H1 (cell line): ENCODE results near the gene SRRT. TPM values are rescaled to one million over a fixed set of nuclear protein-coding genes. Genes with fewer than 3 reads are reported as not detected.

ENCODE experiments used
- ASH2L ChIP-seq: fragments of 200-600, 300-600 bp; sonication (generic); IDR thresholded peaks from one replicate; pipeline ENCODE4 v1.7.1; 2017; ENCODE audit warnings: low read length
- BRCA1 ChIP-seq: IDR thresholded peaks from 2 replicates; pipeline ENCODE4 v1.6.1; 2012; ENCODE audit warnings: low read depth, low read length, improper control_type of control experiment
- CBX5 ChIP-seq: fragments of 300-800, 300-1000 bp; sonication (generic); IDR thresholded peaks from 2 replicates; pipeline ENCODE4 v1.7.1; 2016; ENCODE audit warnings: antibody characterized with exemption, low read length, low read depth
- CHD2 ChIP-seq: IDR thresholded peaks from 2 replicates; pipeline ENCODE4 v1.6.1; 2012; ENCODE audit warnings: low read length, improper control_type of control experiment
- KDM5A ChIP-seq: fragments of 200-600 bp; IDR thresholded peaks from 2 replicates; pipeline ENCODE4 v1.7.1; 2012; ENCODE audit warnings: mild to moderate bottlenecking, low read length, inconsistent platforms, mixed read lengths
- POLR2A ChIP-seq, 2 experiments: IDR thresholded peaks; 1 replicate in 1 of 2; 2 replicates in 1 of 2; pipeline ENCODE4 v1.6.1; 2011; ENCODE audit warnings: low read depth in 2 of 2, low read length in 2 of 2, mild to moderate bottlenecking in 2 of 2; ENCODE audit errors: control extremely low read depth in 1 of 2
- SUZ12 ChIP-seq: fragments of 200-600 bp; sonication (generic); IDR thresholded peaks from 2 replicates; pipeline ENCODE4 v1.6.1; 2012; ENCODE audit warnings: mild to moderate bottlenecking, inconsistent platforms, low read length, moderate library complexity, mixed read lengths
- TCF12 ChIP-seq: IDR thresholded peaks from 2 replicates; pipeline ENCODE4 v1.6.1; 2011; ENCODE audit warnings: low read depth, mild to moderate bottlenecking, low read length
- polyA plus RNA-seq, 7 experiments: library from polyadenylated mRNA; depleted of rRNA in 3 of 7; stranded (reverse) in 5 of 7; unstranded in 2 of 7; fragments of >200 nt in 5 of 7; fragments of 200-250 nt in 2 of 7; gene quantifications; 1 replicate in 5 of 7; 2 replicates in 1 of 7; 4 replicates in 1 of 7; pipeline versions ENCODE4 v1.2.1 to v1.2.3, GENCODE V29; 2011 to 2013; ENCODE audit warnings: missing spikeins in 2 of 7, mixed read lengths in 2 of 7
- total RNA-seq: library from RNA; stranded (reverse); fragmentation: NEBNext Ultra II Directional; extraction: Animal tissue kit (Norgen Biotek cat#: 25700); gene quantifications from 2 replicates; pipeline ENCODE4 v1.2.1, GENCODE V29; 2021

SRRT gene
- total and polyA plus RNA-seq, 2 of the 8 experiments (the other 6 are each of a cell fraction or from before 2014, with no cell fraction given): 66.7 to 237 TPM

- no peak for TF ChIP-seq CBX5
- no peak for TF ChIP-seq BRCA1
- TF ChIP-seq POLR2A (IDR thresholded peaks at IDR 0.05; ENCODE audit: control extremely low read depth in 1 of 2, low read depth in 2 of 2, low read length in 2 of 2): no peak
- no peak for TF ChIP-seq CHD2
- no peak for TF ChIP-seq KDM5A
- TF ChIP-seq ASH2L: no peak
- TF ChIP-seq TCF12: no peak
- TF ChIP-seq SUZ12: no peak
Observed at GRCh38 chr7:100901921-100902332, 27.0 kb downstream of the SRRT start (continued).
